GM12878 (cell line): ENCODE data around the gene SLC38A1. TPM values are rescaled to one million over a fixed set of nuclear protein-coding genes. Genes with fewer than 3 reads are reported as not detected.

Source experiments
- BHLHE40 ChIP-seq, 2 experiments: fragments of 450-650 bp in 1 of 2; IDR thresholded peaks; 2 replicates each; pipeline ENCODE4 v1.6.1; 2011 to 2017; ENCODE audit warnings: low read depth in 2 of 2, borderline replicate concordance in 1 of 2, improper control_type of control experiment in 1 of 2, low read length in 1 of 2, mild to moderate bottlenecking in 1 of 2
- CREB1 ChIP-seq: IDR thresholded peaks from 2 replicates; pipeline ENCODE4 v1.6.1; 2012; ENCODE audit warnings: low read depth, mild to moderate bottlenecking, inconsistent platforms
- ELK1 ChIP-seq: IDR thresholded peaks from 2 replicates; pipeline ENCODE4 v1.6.1; 2012; ENCODE audit warnings: low read depth, low read length, improper control_type of control experiment
- EP300 ChIP-seq, 2 experiments: fragments of 150-350 bp in 1 of 2; IDR thresholded peaks; 2 replicates each; pipeline ENCODE4 v1.6.1; 2011 to 2012; ENCODE audit warnings: low read depth in 2 of 2, low read length in 2 of 2, borderline replicate concordance in 1 of 2, improper control_type of control experiment in 1 of 2, inconsistent platforms in 1 of 2; ENCODE audit not compliant: control insufficient read depth in 1 of 2
- ESRRA ChIP-seq: IDR thresholded peaks from 2 replicates; pipeline ENCODE4 v1.6.1; 2012; ENCODE audit warnings: mild to moderate bottlenecking, low read length, improper control_type of control experiment
- FOXM1 ChIP-seq: IDR thresholded peaks from 2 replicates; pipeline ENCODE4 v1.6.1; 2012; ENCODE audit warnings: low read depth, mild to moderate bottlenecking, inconsistent platforms, low read length, moderate library complexity
- GABPA ChIP-seq: IDR thresholded peaks from 2 replicates; pipeline ENCODE4 v1.6.1; 2014; ENCODE audit warnings: antibody characterized with exemption, low read depth, mild to moderate bottlenecking, inconsistent platforms
- IRF4 ChIP-seq: IDR thresholded peaks from 2 replicates; pipeline ENCODE4 v1.6.1; 2011; ENCODE audit warnings: low read depth, low read length
- NFYA ChIP-seq: IDR thresholded peaks from 2 replicates; pipeline ENCODE4 v1.6.1; 2011; ENCODE audit warnings: low read depth, mild to moderate bottlenecking, low read length, improper control_type of control experiment, borderline replicate concordance
- RELA ChIP-seq: fragments of 450-650 bp; IDR thresholded peaks from 2 replicates; pipeline ENCODE4 v1.8.0; 2014; ENCODE audit warnings: borderline replicate concordance; ENCODE audit not compliant: partially characterized antibody
- SMARCA5 ChIP-seq: fragments of 450-650 bp; IDR thresholded peaks from 2 replicates; pipeline ENCODE4 v1.6.1; 2017; ENCODE audit warnings: mild to moderate bottlenecking
- SPI1 ChIP-seq: IDR thresholded peaks from 2 replicates; pipeline ENCODE4 v1.6.1; 2011; ENCODE audit warnings: low read depth, mild to moderate bottlenecking, low read length, moderate library complexity, borderline replicate concordance; ENCODE audit not compliant: insufficient read depth
- SREBF2 ChIP-seq: IDR thresholded peaks from 2 replicates; pipeline ENCODE4 v1.6.1; 2012; ENCODE audit warnings: mild to moderate bottlenecking, low read length
- STAT1 ChIP-seq: fragments of 450-650 bp; conservative IDR thresholded peaks from 2 replicates; pipeline ENCODE4 v1.6.1; 2014; ENCODE audit warnings: antibody characterized with exemption, mild to moderate bottlenecking
- STAT3 ChIP-seq: IDR thresholded peaks from 2 replicates; pipeline ENCODE4 v1.6.1; 2011; ENCODE audit warnings: low read depth, low read length, improper control_type of control experiment
- TCF12 ChIP-seq: IDR thresholded peaks from 2 replicates; pipeline ENCODE4 v1.6.1; 2011; ENCODE audit warnings: low read depth, mild to moderate bottlenecking, low read length
- TCF3 ChIP-seq: IDR thresholded peaks from 2 replicates; pipeline ENCODE4 v1.6.1; 2012; ENCODE audit warnings: low read depth, mild to moderate bottlenecking, low read length, borderline replicate concordance; ENCODE audit not compliant: insufficient read depth
- ZBTB33 ChIP-seq: fragments of 450-650 bp; IDR thresholded peaks from 2 replicates; pipeline ENCODE4 v1.6.1; 2017; ENCODE audit warnings: mild to moderate bottlenecking
- polyA plus RNA-seq, 11 experiments: library from polyadenylated mRNA; depleted of rRNA in 4 of 11; unstranded in 6 of 11; stranded (reverse) in 5 of 11; fragments of >200 nt; fragmentation: Nextera tagmentation in 4 of 11; fragmentation: Illumina TruSeq in 1 of 11; extraction: Ambion mirVana in 4 of 11; extraction: Trizol in 1 of 11; gene quantifications; 1 replicate in 1 of 11; 2 replicates in 10 of 11; pipeline versions ENCODE4 v1.2.1 to v1.2.3, GENCODE V29; 2011 to 2016; ENCODE audit warnings: inconsistent platforms in 2 of 11, missing spikeins in 2 of 11, low read depth in 1 of 11
- total RNA-seq, 4 experiments: library from RNA; depleted of rRNA in 3 of 4; stranded (reverse); fragments of >200 nt in 3 of 4; fragmentation: Illumina TruSeq in 1 of 4; extraction: Trizol in 1 of 4; gene quantifications; 2 replicates each; pipeline versions ENCODE4 v1.2.1 to v1.2.3, GENCODE V29; 2013 to 2021
- TF ChIP-seq, protein P1 (sequence below): fragments of 450-650 bp; IDR thresholded peaks from 2 replicates; pipeline ENCODE4 v1.6.1; 2017; ENCODE audit warnings: borderline replicate concordance
- TF ChIP-seq, protein P2 (sequence below): fragments of 450-650 bp; IDR thresholded peaks from 2 replicates; pipeline ENCODE4 v1.6.1; 2016; ENCODE audit warnings: mild to moderate bottlenecking
- TF ChIP-seq, protein P3 (sequence below): fragments of 450-650 bp; IDR thresholded peaks from 2 replicates; pipeline ENCODE4 v1.6.1; 2014; ENCODE audit warnings: mild to moderate bottlenecking

SLC38A1 gene
- total and polyA plus RNA-seq, 10 of the 15 experiments (the other 5 are each of a cell fraction or from before 2014, with no cell fraction given), result 38.1 to 191 (median 144) TPM

- TF ChIP-seq ELK1, result no peak
- TF ChIP-seq, protein P1, sequence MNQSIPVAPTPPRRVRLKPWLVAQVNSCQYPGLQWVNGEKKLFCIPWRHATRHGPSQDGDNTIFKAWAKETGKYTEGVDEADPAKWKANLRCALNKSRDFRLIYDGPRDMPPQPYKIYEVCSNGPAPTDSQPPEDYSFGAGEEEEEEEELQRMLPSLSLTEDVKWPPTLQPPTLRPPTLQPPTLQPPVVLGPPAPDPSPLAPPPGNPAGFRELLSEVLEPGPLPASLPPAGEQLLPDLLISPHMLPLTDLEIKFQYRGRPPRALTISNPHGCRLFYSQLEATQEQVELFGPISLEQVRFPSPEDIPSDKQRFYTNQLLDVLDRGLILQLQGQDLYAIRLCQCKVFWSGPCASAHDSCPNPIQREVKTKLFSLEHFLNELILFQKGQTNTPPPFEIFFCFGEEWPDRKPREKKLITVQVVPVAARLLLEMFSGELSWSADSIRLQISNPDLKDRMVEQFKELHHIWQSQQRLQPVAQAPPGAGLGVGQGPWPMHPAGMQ, result no peak
- no peak for TF ChIP-seq NFYA
- TF ChIP-seq GABPA, result no peak
- TF ChIP-seq SPI1, result peak; percentile 34; the same call in 1 of the 2 replicates
- no peak for TF ChIP-seq EP300 (IDR thresholded peaks at IDR 0.05; ENCODE audit: borderline replicate concordance in 1 of 2, control insufficient read depth in 1 of 2, low read depth in 2 of 2, low read length in 2 of 2)
- no peak for TF ChIP-seq FOXM1
- TF ChIP-seq SMARCA5, result peak; percentile 13; the same call in 1 of the 2 replicates
- TF ChIP-seq RELA, result no peak
- TF ChIP-seq SREBF2, result no peak
- TF ChIP-seq IRF4, result no peak
- TF ChIP-seq, protein P2, sequence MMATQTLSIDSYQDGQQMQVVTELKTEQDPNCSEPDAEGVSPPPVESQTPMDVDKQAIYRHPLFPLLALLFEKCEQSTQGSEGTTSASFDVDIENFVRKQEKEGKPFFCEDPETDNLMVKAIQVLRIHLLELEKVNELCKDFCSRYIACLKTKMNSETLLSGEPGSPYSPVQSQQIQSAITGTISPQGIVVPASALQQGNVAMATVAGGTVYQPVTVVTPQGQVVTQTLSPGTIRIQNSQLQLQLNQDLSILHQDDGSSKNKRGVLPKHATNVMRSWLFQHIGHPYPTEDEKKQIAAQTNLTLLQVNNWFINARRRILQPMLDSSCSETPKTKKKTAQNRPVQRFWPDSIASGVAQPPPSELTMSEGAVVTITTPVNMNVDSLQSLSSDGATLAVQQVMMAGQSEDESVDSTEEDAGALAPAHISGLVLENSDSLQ, result no peak
- no peak; a peak in 1 of 4 replicates for TF ChIP-seq BHLHE40 (IDR thresholded peaks at IDR 0.05; ENCODE audit: borderline replicate concordance in 1 of 2, low read depth in 2 of 2, low read length in 1 of 2)
- TF ChIP-seq ESRRA, result no peak
- TF ChIP-seq STAT3, result no peak
- no peak for TF ChIP-seq CREB1
- TF ChIP-seq STAT1, result no peak
- TF ChIP-seq TCF3, result 0 out of 2 replicates have a peak, but pooled peaks have one; percentile 3
- TF ChIP-seq TCF12, result 0 out of 2 replicates have a peak, but pooled peaks have one; percentile 23
- TF ChIP-seq, protein P3, sequence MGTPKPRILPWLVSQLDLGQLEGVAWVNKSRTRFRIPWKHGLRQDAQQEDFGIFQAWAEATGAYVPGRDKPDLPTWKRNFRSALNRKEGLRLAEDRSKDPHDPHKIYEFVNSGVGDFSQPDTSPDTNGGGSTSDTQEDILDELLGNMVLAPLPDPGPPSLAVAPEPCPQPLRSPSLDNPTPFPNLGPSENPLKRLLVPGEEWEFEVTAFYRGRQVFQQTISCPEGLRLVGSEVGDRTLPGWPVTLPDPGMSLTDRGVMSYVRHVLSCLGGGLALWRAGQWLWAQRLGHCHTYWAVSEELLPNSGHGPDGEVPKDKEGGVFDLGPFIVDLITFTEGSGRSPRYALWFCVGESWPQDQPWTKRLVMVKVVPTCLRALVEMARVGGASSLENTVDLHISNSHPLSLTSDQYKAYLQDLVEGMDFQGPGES, result no peak
- TF ChIP-seq ZBTB33, result no peak
Observed at GRCh38 chr12:46269429-46270241, 792 bp upstream of the SLC38A1 start (continued).
